NCI-H2171 (cell line): ENCODE data around the gene ITIH4.

ENCODE experiments used
- DNase-seq: peaks from one replicate; lab custom pipeline; 2025; lab: John Stamatoyannopoulos, UW

ITIH4 gene

GRCh38 chr3:52831500-52832301, 1.2 kb upstream of the ITIH4 start:
- DNase-seq: no peak

- DNase-seq: no peak
These were observed 487 bp downstream of the ITIH4 start for GRCh38 chr3:52829906-52830463.

GRCh38 chr3:52829482-52829881, 990 bp downstream of the ITIH4 start:
- no peak for DNase-seq

GRCh38 chr3:52827866-52828376, 2.6 kb downstream of the ITIH4 start:
- DNase-seq: no peak

GRCh38 chr3:52827441-52827840, 3.0 kb downstream of the ITIH4 start:
- DNase-seq: no peak

GRCh38 chr3:52824037-52824436, 6.4 kb downstream of the ITIH4 start:
- no peak for DNase-seq

GRCh38 chr3:52822363-52822762, 8.1 kb downstream of the ITIH4 start:
- DNase-seq: no peak

GRCh38 chr3:52820736-52821135, 9.7 kb downstream of the ITIH4 start:
- DNase-seq: no peak

- no peak for DNase-seq
These were observed 10.5 kb downstream of the ITIH4 start for GRCh38 chr3:52819936-52820335.

- DNase-seq: no peak
These were observed 12.6 kb downstream of the ITIH4 start for GRCh38 chr3:52817860-52818259.

GRCh38 chr3:52817221-52817620, 13.3 kb downstream of the ITIH4 start:
- no peak for DNase-seq

GRCh38 chr3:52816654-52817053, 13.8 kb downstream of the ITIH4 start:
- no peak for DNase-seq

GRCh38 chr3:52816199-52816598, 14.3 kb downstream of the ITIH4 start:
- DNase-seq: no peak

- no peak for DNase-seq
These were observed 16.7 kb downstream of the ITIH4 start for GRCh38 chr3:52813810-52814209.

GRCh38 chr3:52811452-52812011, 18.9 kb downstream of the ITIH4 start:
- no peak for DNase-seq

- no peak for DNase-seq
These were observed 19.5 kb downstream of the ITIH4 start for GRCh38 chr3:52810923-52811322.

- no peak for DNase-seq
These were observed 20.7 kb downstream of the ITIH4 start for GRCh38 chr3:52809662-52810377.

GRCh38 chr3:52809149-52809548, 21.3 kb downstream of the ITIH4 start:
- no peak for DNase-seq

- DNase-seq: no peak
These were observed 25.0 kb downstream of the ITIH4 start for GRCh38 chr3:52805270-52806039.

GRCh38 chr3:52801839-52802238, 28.6 kb downstream of the ITIH4 start:
- no peak for DNase-seq

GRCh38 chr3:52800079-52800478, 30.4 kb downstream of the ITIH4 start:
- DNase-seq: no peak

- no peak for DNase-seq
These were observed 31.4 kb downstream of the ITIH4 start for GRCh38 chr3:52798978-52799476.
